Hepatocyte (in vitro differentiated cells): ENCODE measurements around the gene IQCM. TPM values are rescaled to one million over a fixed set of nuclear protein-coding genes. Genes with fewer than 3 reads are reported as not detected.

Experiments used
- DNase-seq: peaks from one replicate; pipeline ENCODE4 v3.0.0-alpha.2; 2016; ENCODE audit warnings: low spot score
- H2AFZ ChIP-seq: fragments of 200-600 bp; sonication (generic); 2 replicates; pipeline ENCODE4 v1.6.0; 2016; ENCODE audit warnings: antibody characterized with exemption, mild to moderate bottlenecking
- H3K27ac ChIP-seq: fragments of 200-600 bp; sonication (generic); 2 replicates; pipeline ENCODE4 v1.5.1; 2016; ENCODE audit warnings: mild to moderate bottlenecking
- H3K27me3 ChIP-seq: fragments of 200-600 bp; sonication (generic); 2 replicates; pipeline ENCODE4 v1.6.1; 2016
- H3K36me3 ChIP-seq: fragments of 200-600 bp; sonication (generic); replicated peaks from 2 replicates; pipeline ENCODE4 v1.5.1; 2016; ENCODE audit warnings: low read depth; ENCODE audit not compliant: insufficient read depth
- H3K4me1 ChIP-seq: fragments of 200-600 bp; sonication (generic); 2 replicates; pipeline ENCODE4 v1.5.1; 2016; ENCODE audit warnings: mild to moderate bottlenecking, moderate library complexity; ENCODE audit not compliant: insufficient read depth
- H3K4me2 ChIP-seq: fragments of 200-600 bp; sonication (generic); 2 replicates; pipeline ENCODE4 v1.6.0; 2016
- H3K4me3 ChIP-seq: fragments of 200-600 bp; sonication (generic); 2 replicates; pipeline ENCODE4 v1.5.1; 2016; ENCODE audit warnings: mild to moderate bottlenecking
- H3K79me2 ChIP-seq: fragments of 200-600 bp; sonication (generic); 2 replicates; pipeline ENCODE4 v1.6.0; 2017; ENCODE audit warnings: mild to moderate bottlenecking
- H3K9me2 ChIP-seq: fragments of 200-600 bp; sonication (generic); replicated peaks from 2 replicates; pipeline ENCODE4 v1.6.0; 2017; ENCODE audit warnings: mild to moderate bottlenecking; ENCODE audit not compliant: insufficient read depth
- H3K9me3 ChIP-seq: fragments of 200-600 bp; sonication (generic); 2 replicates; pipeline ENCODE4 v1.5.1; 2016; ENCODE audit warnings: low read depth, mild to moderate bottlenecking
- H4K20me1 ChIP-seq: fragments of 200-600 bp; sonication (generic); 2 replicates; pipeline ENCODE4 v1.6.0; 2016; ENCODE audit warnings: mild to moderate bottlenecking; ENCODE audit not compliant: insufficient read depth, poor library complexity, severe bottlenecking
- CTCF ChIP-seq: fragments of 200-600 bp; sonication (generic); IDR thresholded peaks from 2 replicates; pipeline ENCODE4 v1.5.1; 2016; ENCODE audit warnings: antibody characterized with exemption, mild to moderate bottlenecking; ENCODE audit not compliant: poor library complexity
- EZH2 ChIP-seq: fragments of 200-600 bp; sonication (generic); IDR thresholded peaks from 2 replicates; pipeline ENCODE4 v1.6.1; 2016; ENCODE audit warnings: antibody characterized with exemption, mild to moderate bottlenecking, borderline replicate concordance
- EZH2phosphoT487 ChIP-seq: fragments of 200-600 bp; sonication (generic); IDR thresholded peaks from one replicate; pipeline ENCODE4 v1.6.1; 2018; ENCODE audit warnings: antibody characterized with exemption, mild to moderate bottlenecking, low read depth, moderate library complexity; ENCODE audit not compliant: unreplicated experiment, severe bottlenecking
- WGBS: methylation state at CpG from one replicate; pipeline ENCODE4 v1.1.6; 2016; ENCODE audit warnings: low lambda C conversion rate; ENCODE audit errors: missing lambda C conversion rate; 5-methylcytosine and 5-hydroxymethylcytosine counted together
- polyA plus RNA-seq: library from polyadenylated mRNA; unstranded; fragments of >200 nt; fragmentation: Nextera tagmentation; extraction: Ambion mirVana; gene quantifications from 2 replicates; pipeline ENCODE4 v1.2.1, GENCODE V29; 2016
- total RNA-seq: library from RNA; depleted of rRNA; stranded (reverse); fragments of >200 nt; gene quantifications from 2 replicates; pipeline ENCODE4 v1.2.3, GENCODE V29; 2014

Gene IQCM
- total and polyA plus RNA-seq, 2 experiments from 2014 or later: 0.06 to 1.5 TPM

GRCh38 chr4:149370002-149370401 lies 445.6 kb downstream of the IQCM start:
- Histone ChIP-seq H3K9me2 (no peaks in the 10 kb centered on the region), H3K36me3 (no peaks in the 10 kb centered on the region), H3K4me3 (no peak overlapping the region), H3K4me1 (no peaks in the 10 kb centered on the region), H3K79me2 (no peaks in the 10 kb centered on the region), H4K20me1 (no peaks in the 10 kb centered on the region), H3K9me3 (no peaks in the 10 kb centered on the region), H2AFZ (no peak overlapping the region), H3K27ac (no peak overlapping the region), H3K4me2 (no peak overlapping the region), H3K27me3 (no peaks in the 10 kb centered on the region)
- WGBS: 61% methylated on average over 3 of the region's 3 CpGs
- no peak for TF ChIP-seq CTCF
- no peak for TF ChIP-seq EZH2
- TF ChIP-seq EZH2phosphoT487: no peak
- no peak for DNase-seq

DNA sequence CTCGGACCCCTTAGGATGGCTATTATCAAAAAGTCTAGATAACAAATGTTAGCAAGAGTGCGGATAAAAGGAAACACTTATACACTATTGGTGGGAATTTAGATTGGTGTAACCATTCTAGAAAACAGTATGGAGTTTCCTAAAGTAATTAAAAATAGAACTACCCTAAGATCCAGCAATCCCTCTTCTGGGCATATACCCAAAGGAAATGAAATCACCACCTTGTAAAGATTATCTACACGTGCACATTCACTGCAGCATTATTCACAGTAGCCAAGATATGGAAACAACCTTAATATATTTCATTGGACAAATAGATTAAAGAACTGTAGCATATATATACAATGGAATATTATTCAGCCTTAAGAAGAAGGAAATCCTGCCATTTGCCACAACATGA lies 462.4 kb downstream of the IQCM start:
- WGBS: 73% methylated on average over 3 of the region's 3 CpGs
- H3K9me2 ChIP-seq: no peaks in the 10 kb centered on the region
- no peaks in the 10 kb centered on the region for H3K4me1 ChIP-seq
- H3K4me2 ChIP-seq: no peak overlapping the region
- no peak overlapping the region for H3K4me3 ChIP-seq
- no peaks in the 10 kb centered on the region for H4K20me1 ChIP-seq
- TF ChIP-seq CTCF: no peak
- TF ChIP-seq EZH2: no peak
- TF ChIP-seq EZH2phosphoT487: no peak
- no peaks in the 10 kb centered on the region for H3K9me3 ChIP-seq
- H3K36me3 ChIP-seq: no peaks in the 10 kb centered on the region
- DNase-seq: no peak
- H3K79me2 ChIP-seq: no peaks in the 10 kb centered on the region
- no peak overlapping the region for H3K27ac ChIP-seq
- no peaks in the 10 kb centered on the region for H3K27me3 ChIP-seq
- no peak overlapping the region for H2AFZ ChIP-seq

GRCh38 chr4:149349541-149349940 lies 466.1 kb downstream of the IQCM start:
- Histone ChIP-seq H3K9me2 (no peaks in the 10 kb centered on the region), H3K4me1 (no peaks in the 10 kb centered on the region), H3K79me2 (no peaks in the 10 kb centered on the region), H2AFZ (no peak overlapping the region), H3K27me3 (no peaks in the 10 kb centered on the region), H3K9me3 (no peaks in the 10 kb centered on the region), H3K4me2 (no peak overlapping the region), H3K36me3 (no peaks in the 10 kb centered on the region), H4K20me1 (no peaks in the 10 kb centered on the region), H3K4me3 (no peak overlapping the region), H3K27ac (no peak overlapping the region)
- TF ChIP-seq EZH2 (no peak), CTCF (no peak), EZH2phosphoT487 (no peak)
- DNase-seq: no peak

DNA sequence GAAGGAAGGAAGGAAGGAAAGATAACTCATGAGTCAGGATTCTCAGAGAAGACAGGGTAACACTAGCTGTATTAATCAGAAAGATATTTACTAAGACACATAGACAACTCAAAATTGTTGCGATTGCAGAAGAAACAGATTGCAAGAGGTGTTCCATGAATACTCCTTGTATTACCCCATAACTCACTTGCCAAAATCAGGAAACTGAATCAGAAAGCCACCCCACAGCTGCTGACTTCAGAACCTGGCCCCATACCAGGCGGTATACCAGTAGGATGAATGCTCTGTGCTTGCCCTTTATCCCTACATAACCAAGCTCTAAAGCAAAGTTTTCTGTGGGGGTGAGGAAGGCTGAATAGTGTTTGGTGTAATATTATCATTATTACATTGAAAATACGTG lies 468.5 kb downstream of the IQCM start:
- Histone ChIP-seq H3K27ac (no peak overlapping the region), H3K27me3 (no peaks in the 10 kb centered on the region), H3K9me3 (no peaks in the 10 kb centered on the region), H3K9me2 (no peaks in the 10 kb centered on the region), H2AFZ (no peak overlapping the region), H3K36me3 (no peaks in the 10 kb centered on the region), H3K4me1 (no peaks in the 10 kb centered on the region), H3K4me2 (no peak overlapping the region), H3K4me3 (no peak overlapping the region), H3K79me2 (no peaks in the 10 kb centered on the region), H4K20me1 (no peaks in the 10 kb centered on the region)
- TF ChIP-seq EZH2 (no peak), EZH2phosphoT487 (no peak), CTCF (no peak)
- DNase-seq: no peak
- 82% methylated on average over 3 of the region's 3 CpGs for WGBS
